ENCODE results near the gene WNK1.
A peak's percentile ranks its signal among the peaks of the same experiment; 100 is the strongest.

Gene WNK1

DNA sequence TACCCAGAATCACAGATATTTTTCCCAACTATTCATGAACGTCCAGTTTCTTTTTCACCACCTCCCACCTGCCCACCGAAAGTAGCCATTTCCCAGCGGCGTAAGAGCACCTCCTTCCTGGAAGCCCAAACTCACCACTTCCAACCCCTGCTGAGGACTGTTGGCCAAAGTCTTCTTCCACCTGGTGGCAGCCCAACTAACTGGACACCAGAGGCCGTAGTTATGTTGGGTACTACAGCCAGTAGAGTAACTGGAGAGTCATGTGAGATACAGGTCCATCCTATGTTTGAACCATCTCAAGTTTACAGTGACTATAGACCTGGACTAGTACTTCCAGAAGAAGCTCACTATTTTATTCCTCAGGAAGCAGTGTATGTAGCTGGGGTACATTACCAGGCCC, 115.5 kb downstream of the WNK1 start:
- no peak for DNase-seq (ENCODE audit: low read depth)
- no peak overlapping the region for H3K4me3 ChIP-seq (ENCODE audit: low read depth, low read length)
- TF ChIP-seq, protein P1, sequence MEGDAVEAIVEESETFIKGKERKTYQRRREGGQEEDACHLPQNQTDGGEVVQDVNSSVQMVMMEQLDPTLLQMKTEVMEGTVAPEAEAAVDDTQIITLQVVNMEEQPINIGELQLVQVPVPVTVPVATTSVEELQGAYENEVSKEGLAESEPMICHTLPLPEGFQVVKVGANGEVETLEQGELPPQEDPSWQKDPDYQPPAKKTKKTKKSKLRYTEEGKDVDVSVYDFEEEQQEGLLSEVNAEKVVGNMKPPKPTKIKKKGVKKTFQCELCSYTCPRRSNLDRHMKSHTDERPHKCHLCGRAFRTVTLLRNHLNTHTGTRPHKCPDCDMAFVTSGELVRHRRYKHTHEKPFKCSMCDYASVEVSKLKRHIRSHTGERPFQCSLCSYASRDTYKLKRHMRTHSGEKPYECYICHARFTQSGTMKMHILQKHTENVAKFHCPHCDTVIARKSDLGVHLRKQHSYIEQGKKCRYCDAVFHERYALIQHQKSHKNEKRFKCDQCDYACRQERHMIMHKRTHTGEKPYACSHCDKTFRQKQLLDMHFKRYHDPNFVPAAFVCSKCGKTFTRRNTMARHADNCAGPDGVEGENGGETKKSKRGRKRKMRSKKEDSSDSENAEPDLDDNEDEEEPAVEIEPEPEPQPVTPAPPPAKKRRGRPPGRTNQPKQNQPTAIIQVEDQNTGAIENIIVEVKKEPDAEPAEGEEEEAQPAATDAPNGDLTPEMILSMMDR (IDR thresholded peaks at IDR 0.05; ENCODE audit: low read depth, low read length, missing control alignments), result peak; percentile 3

DNA sequence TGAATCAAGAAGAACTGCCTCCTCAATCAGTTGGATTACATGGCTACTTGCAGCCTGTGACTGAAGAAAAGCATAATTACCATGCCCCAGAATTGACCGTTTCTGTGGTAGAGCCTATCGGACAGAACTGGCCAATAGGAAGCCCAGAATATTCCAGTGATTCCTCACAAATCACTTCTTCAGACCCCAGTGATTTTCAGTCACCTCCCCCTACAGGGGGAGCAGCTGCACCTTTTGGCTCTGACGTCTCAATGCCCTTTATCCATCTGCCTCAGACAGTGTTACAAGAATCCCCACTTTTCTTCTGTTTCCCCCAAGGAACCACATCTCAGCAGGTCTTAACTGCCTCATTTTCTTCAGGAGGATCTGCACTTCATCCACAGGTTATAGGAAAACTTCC, 116.3 kb downstream of the WNK1 start:
- TF ChIP-seq, protein P1 (IDR thresholded peaks at IDR 0.05; ENCODE audit: low read depth, low read length, missing control alignments), result no peak
- DNase-seq (ENCODE audit: low read depth), result no peak
- no peak overlapping the region for H3K4me3 ChIP-seq (ENCODE audit: low read depth, low read length)

- TF ChIP-seq, protein P1 (IDR thresholded peaks at IDR 0.05; ENCODE audit: low read depth, low read length, missing control alignments), result no peak
- no peak overlapping the region for H3K4me3 ChIP-seq (ENCODE audit: low read depth, low read length)
- DNase-seq (ENCODE audit: low read depth), result no peak
Measured at GRCh38 chr12:870378-870777, 118.0 kb downstream of the WNK1 start.

- TF ChIP-seq, protein P1 (IDR thresholded peaks at IDR 0.05; ENCODE audit: low read depth, low read length, missing control alignments), result no peak
- DNase-seq (ENCODE audit: low read depth), result no peak
- H3K4me3 ChIP-seq (ENCODE audit: low read depth, low read length), result no peak overlapping the region
Measured at GRCh38 chr12:873954-874353, 121.6 kb downstream of the WNK1 start.

DNA sequence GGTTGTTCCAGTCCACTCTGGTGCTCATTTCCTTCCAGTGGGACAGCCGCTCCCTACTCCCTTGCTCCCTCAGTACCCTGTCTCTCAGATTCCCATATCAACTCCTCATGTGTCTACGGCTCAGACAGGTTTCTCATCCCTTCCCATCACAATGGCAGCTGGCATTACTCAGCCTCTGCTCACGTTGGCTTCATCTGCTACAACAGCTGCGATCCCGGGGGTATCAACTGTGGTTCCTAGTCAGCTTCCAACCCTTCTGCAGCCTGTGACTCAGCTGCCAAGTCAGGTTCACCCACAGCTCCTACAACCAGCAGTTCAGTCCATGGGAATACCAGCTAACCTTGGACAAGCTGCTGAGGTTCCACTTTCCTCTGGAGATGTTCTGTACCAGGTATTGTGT, 127.3 kb downstream of the WNK1 start:
- TF ChIP-seq, protein P1 (IDR thresholded peaks at IDR 0.05; ENCODE audit: low read depth, low read length, missing control alignments), result no peak
- DNase-seq (ENCODE audit: low read depth), result no peak
- no peak overlapping the region for H3K4me3 ChIP-seq (ENCODE audit: low read depth, low read length)

GRCh38 chr12:880656-881055, 128.3 kb downstream of the WNK1 start:
- H3K4me3 ChIP-seq (ENCODE audit: low read depth, low read length), result no peak overlapping the region
- TF ChIP-seq, protein P1 (IDR thresholded peaks at IDR 0.05; ENCODE audit: low read depth, low read length, missing control alignments), result no peak
- no peak for DNase-seq (ENCODE audit: low read depth)

- TF ChIP-seq, protein P1 (IDR thresholded peaks at IDR 0.05; ENCODE audit: low read depth, low read length, missing control alignments), result no peak
- no peak overlapping the region for H3K4me3 ChIP-seq (ENCODE audit: low read depth, low read length)
- DNase-seq (ENCODE audit: low read depth), result no peak
Measured at GRCh38 chr12:884746-885414, 132.5 kb downstream of the WNK1 start.

All from GM12864 (cell line).